Measurements from ENCODE around the gene TGFA. TPM values are rescaled to one million over a fixed set of nuclear protein-coding genes. Genes with fewer than 3 reads are reported as not detected.

TGFA gene
- total RNA-seq, 1 donor from 2014 or later: not detected

DNA sequence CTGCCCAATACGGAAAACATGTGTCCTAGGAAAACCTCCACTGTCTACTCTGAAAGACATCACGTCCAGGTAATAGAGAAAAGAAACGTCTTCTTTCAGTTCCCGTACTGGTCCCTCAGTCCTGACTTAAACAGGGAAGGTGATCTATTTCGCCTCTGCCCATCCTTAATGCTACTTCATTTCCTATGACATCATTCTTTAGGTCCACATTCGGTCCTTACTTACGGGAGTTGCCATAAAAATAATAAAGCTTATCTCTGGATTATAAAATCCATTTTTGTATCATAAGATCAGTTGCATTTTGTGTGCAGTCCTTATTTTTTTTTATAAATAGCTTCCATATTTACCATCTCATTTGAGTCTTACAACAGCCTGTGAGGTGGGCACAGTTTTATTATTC lies 3.7 kb downstream of the TGFA start:
- Mint-ChIP-seq H3K36me3 (no peaks in the 10 kb centered on the region), H3K27ac (no peak overlapping the region), H3K27me3 (ENCODE audit: insufficient read depth, low read depth) (peaks cover 35% of the 10 kb centered on the region), H3K4me1 (peaks cover 15% of the 10 kb centered on the region), H3K4me3 (no peak overlapping the region), H3K9me3 (no peaks in the 10 kb centered on the region)
- no peak overlapping the region for H3K27ac ChIP-seq
- peaks cover 62% of the 10 kb centered on the region for H3K27me3 ChIP-seq
- peaks cover 20% of the 10 kb centered on the region for H3F3A ChIP-seq (ENCODE audit: low read depth)
- H3K9ac ChIP-seq: no peak overlapping the region
- no peaks in the 10 kb centered on the region for H3K79me2 ChIP-seq (ENCODE audit: low read depth)
- H3K4me3 ChIP-seq: no peak overlapping the region
- H3K4me2 ChIP-seq: no peak overlapping the region
- H3K4me1 ChIP-seq: no peaks in the 10 kb centered on the region
- no peak for DNase-seq (ENCODE audit: low spot score)
- H3K36me3 ChIP-seq: no peaks in the 10 kb centered on the region
- TF ChIP-seq EZH2phosphoT487 (IDR thresholded peaks at IDR 0.05): no peak
- TF ChIP-seq EZH2 (IDR thresholded peaks at IDR 0.05): no peak
- TF ChIP-seq, protein P1, sequence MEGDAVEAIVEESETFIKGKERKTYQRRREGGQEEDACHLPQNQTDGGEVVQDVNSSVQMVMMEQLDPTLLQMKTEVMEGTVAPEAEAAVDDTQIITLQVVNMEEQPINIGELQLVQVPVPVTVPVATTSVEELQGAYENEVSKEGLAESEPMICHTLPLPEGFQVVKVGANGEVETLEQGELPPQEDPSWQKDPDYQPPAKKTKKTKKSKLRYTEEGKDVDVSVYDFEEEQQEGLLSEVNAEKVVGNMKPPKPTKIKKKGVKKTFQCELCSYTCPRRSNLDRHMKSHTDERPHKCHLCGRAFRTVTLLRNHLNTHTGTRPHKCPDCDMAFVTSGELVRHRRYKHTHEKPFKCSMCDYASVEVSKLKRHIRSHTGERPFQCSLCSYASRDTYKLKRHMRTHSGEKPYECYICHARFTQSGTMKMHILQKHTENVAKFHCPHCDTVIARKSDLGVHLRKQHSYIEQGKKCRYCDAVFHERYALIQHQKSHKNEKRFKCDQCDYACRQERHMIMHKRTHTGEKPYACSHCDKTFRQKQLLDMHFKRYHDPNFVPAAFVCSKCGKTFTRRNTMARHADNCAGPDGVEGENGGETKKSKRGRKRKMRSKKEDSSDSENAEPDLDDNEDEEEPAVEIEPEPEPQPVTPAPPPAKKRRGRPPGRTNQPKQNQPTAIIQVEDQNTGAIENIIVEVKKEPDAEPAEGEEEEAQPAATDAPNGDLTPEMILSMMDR (IDR thresholded peaks at IDR 0.05): no peak
- peaks cover 12% of the 10 kb centered on the region for H4K20me1 ChIP-seq (ENCODE audit: low read depth)
- H3K9me3 ChIP-seq (ENCODE audit: low read depth): no peaks in the 10 kb centered on the region
- no peak overlapping the region for H2AFZ ChIP-seq (replicated peaks)

DNA sequence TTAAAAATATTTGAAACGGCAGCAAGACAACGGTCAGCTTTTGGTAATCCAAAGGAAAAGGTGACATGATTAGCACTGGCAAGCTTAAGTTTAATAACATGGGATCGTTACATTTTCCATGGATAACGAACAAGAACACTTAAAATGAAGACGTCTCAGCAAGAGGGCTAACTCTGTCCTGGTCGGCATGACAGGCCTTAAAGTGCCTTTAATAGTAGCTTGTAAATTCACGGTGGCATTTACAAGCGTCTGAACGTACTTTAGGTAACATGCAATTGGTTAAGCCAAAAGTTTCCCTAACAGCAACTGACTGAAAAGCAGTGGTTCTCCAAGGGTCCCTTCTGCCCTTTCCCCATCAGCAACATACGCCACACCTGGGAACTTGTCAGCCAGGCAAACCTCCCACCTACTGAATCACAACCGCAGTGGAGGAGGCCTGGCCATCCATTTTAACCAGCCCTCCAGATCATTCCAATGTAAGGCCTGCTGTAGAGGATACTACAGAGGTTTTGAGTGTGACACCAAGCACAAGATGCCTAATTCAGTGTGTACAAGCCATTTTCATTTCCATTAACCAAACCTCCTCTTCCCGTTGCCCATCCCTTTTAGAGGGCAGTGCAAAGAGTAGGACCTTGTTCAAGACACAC lies 4.4 kb downstream of the TGFA start:
- Mint-ChIP-seq H3K9me3 (no peaks in the 10 kb centered on the region), H3K4me3 (no peak overlapping the region), H3K27me3 (ENCODE audit: insufficient read depth, low read depth) (peaks cover 27% of the 10 kb centered on the region), H3K27ac (no peak overlapping the region), H3K4me1 (peaks cover 10% of the 10 kb centered on the region), H3K36me3 (no peaks in the 10 kb centered on the region)
- peaks cover 12% of the 10 kb centered on the region for H4K20me1 ChIP-seq (ENCODE audit: low read depth)
- no peaks in the 10 kb centered on the region for H3K9me3 ChIP-seq (ENCODE audit: low read depth)
- peaks cover 20% of the 10 kb centered on the region for H3F3A ChIP-seq (ENCODE audit: low read depth)
- H3K9ac ChIP-seq: no peak overlapping the region
- no peaks in the 10 kb centered on the region for H3K36me3 ChIP-seq
- DNase-seq (ENCODE audit: low spot score): no peak
- no peaks in the 10 kb centered on the region for H3K79me2 ChIP-seq (ENCODE audit: low read depth)
- H3K4me1 ChIP-seq: no peaks in the 10 kb centered on the region
- H3K4me3 ChIP-seq: no peak overlapping the region
- H2AFZ ChIP-seq (replicated peaks): no peak overlapping the region
- peaks cover 55% of the 10 kb centered on the region for H3K27me3 ChIP-seq
- H3K27ac ChIP-seq: no peak overlapping the region
- H3K4me2 ChIP-seq: no peak overlapping the region
- TF ChIP-seq, protein P1 (IDR thresholded peaks at IDR 0.05): no peak
- no peak for TF ChIP-seq EZH2 (IDR thresholded peaks at IDR 0.05)
- no peak for TF ChIP-seq EZH2phosphoT487 (IDR thresholded peaks at IDR 0.05)

GRCh38 chr2:70548233-70548632 lies 5.4 kb downstream of the TGFA start:
- Mint-ChIP-seq H3K4me1 (peaks cover 8% of the 10 kb centered on the region), H3K4me3 (no peak overlapping the region), H3K27ac (no peak overlapping the region), H3K27me3 (ENCODE audit: insufficient read depth, low read depth) (peaks cover 25% of the 10 kb centered on the region), H3K9me3 (no peaks in the 10 kb centered on the region), H3K36me3 (no peaks in the 10 kb centered on the region)
- H3K79me2 ChIP-seq (ENCODE audit: low read depth): no peaks in the 10 kb centered on the region
- H3K36me3 ChIP-seq: no peaks in the 10 kb centered on the region
- peaks cover 12% of the 10 kb centered on the region for H4K20me1 ChIP-seq (ENCODE audit: low read depth)
- peaks cover 11% of the 10 kb centered on the region for H3F3A ChIP-seq (ENCODE audit: low read depth)
- DNase-seq (ENCODE audit: low spot score): no peak
- TF ChIP-seq EZH2 (IDR thresholded peaks at IDR 0.05) (no peak), EZH2phosphoT487 (IDR thresholded peaks at IDR 0.05) (no peak)
- TF ChIP-seq, protein P1 (IDR thresholded peaks at IDR 0.05): no peak
- H3K9ac ChIP-seq: no peak overlapping the region
- H3K27ac ChIP-seq: no peak overlapping the region
- H3K4me1 ChIP-seq: no peaks in the 10 kb centered on the region
- peaks cover 47% of the 10 kb centered on the region for H3K27me3 ChIP-seq
- no peaks in the 10 kb centered on the region for H3K9me3 ChIP-seq (ENCODE audit: low read depth)
- no peak overlapping the region for H3K4me3 ChIP-seq
- H2AFZ ChIP-seq (replicated peaks): no peak overlapping the region
- no peak overlapping the region for H3K4me2 ChIP-seq
